Bronchial epithelial cell (primary cell): Measurements from ENCODE around the gene PLXNA4. TPM values are rescaled to one million over a fixed set of nuclear protein-coding genes. Genes with fewer than 3 reads are reported as not detected.

Source experiments
- DNase-seq: peaks from one replicate; pipeline ENCODE4 v3.0.0-alpha.2; 2010; ENCODE audit warnings: low read depth
- FAIRE-seq: peaks from 2 replicates; lab custom pipeline; 2011; peaks lifted over from hg19 to GRCh38; lab: Jason Lieb, UNC
- H3K27me3 ChIP-seq: 2 replicates; pipeline ENCODE4 v1.5.1; 2011; ENCODE audit warnings: low read length; ENCODE audit not compliant: control insufficient read depth, insufficient read depth
- H3K36me3 ChIP-seq: 2 replicates; pipeline ENCODE4 v1.5.1; 2011; ENCODE audit warnings: low read length; ENCODE audit not compliant: control insufficient read depth, insufficient read depth
- H3K4me3 ChIP-seq: 2 replicates; pipeline ENCODE4 v1.5.1; 2011; ENCODE audit warnings: mild to moderate bottlenecking, low read depth, low read length, control low read depth
- total RNA-seq: library from RNA; depleted of rRNA; stranded (reverse); fragments of >200 nt; gene quantifications from 2 replicates; pipeline ENCODE4 v1.2.1, GENCODE V29; 2014
- TF ChIP-seq, protein P1 (sequence below): IDR thresholded peaks from 2 replicates; pipeline ENCODE4 v1.5.1; 2011; ENCODE audit warnings: mild to moderate bottlenecking, moderate library complexity, low read length, control low read depth, inconsistent platforms; ENCODE audit not compliant: insufficient read depth, severe bottlenecking

Gene PLXNA4
- total RNA-seq, 1 donor from 2014 or later = under 0.01 TPM

DNA sequence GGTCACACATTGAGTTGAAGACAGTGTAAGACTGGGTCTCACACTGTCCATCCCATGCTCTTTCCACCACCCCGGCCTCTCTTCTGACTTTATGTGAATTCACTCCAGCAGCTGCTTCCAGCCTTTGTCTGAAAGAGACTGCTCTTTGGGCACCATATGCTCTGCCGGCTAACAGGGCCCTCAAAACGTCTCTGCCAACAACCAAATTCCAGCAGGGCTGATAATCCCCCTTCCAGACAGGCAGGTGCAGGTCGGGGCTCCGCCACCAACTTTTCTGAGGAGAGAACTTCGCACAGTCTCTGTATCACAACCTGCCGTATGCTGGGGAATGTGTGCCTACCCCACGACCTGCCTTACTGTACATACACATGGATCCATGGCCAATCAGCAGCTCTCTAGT, 64.3 kb downstream of the PLXNA4 start:
- H3K4me3 ChIP-seq = no peak overlapping the region
- no peaks in the 10 kb centered on the region for H3K27me3 ChIP-seq
- FAIRE-seq (no peak), DNase-seq (no peak)
- TF ChIP-seq, protein P1, sequence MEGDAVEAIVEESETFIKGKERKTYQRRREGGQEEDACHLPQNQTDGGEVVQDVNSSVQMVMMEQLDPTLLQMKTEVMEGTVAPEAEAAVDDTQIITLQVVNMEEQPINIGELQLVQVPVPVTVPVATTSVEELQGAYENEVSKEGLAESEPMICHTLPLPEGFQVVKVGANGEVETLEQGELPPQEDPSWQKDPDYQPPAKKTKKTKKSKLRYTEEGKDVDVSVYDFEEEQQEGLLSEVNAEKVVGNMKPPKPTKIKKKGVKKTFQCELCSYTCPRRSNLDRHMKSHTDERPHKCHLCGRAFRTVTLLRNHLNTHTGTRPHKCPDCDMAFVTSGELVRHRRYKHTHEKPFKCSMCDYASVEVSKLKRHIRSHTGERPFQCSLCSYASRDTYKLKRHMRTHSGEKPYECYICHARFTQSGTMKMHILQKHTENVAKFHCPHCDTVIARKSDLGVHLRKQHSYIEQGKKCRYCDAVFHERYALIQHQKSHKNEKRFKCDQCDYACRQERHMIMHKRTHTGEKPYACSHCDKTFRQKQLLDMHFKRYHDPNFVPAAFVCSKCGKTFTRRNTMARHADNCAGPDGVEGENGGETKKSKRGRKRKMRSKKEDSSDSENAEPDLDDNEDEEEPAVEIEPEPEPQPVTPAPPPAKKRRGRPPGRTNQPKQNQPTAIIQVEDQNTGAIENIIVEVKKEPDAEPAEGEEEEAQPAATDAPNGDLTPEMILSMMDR = no peak
- no peaks in the 10 kb centered on the region for H3K36me3 ChIP-seq

DNA sequence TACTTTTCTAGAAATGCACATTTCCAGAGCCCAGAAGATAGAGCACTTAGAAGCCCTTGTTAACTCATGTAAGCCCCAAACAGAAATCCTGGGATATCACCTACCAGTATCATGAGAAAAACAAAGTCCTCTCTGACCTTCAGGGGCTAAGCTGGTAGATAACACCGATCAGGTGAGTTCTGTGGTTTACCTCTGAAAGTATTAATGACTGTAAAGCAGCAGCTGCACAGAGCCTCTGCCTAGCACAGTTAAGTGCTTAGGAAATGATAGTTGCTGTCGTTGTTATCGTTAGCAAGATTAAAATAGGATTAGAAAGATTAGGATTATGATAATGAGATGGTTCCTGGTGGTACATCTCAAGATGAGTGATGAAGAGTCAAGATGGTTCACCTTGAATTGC, 64.9 kb downstream of the PLXNA4 start:
- no peaks in the 10 kb centered on the region for H3K27me3 ChIP-seq
- FAIRE-seq = no peak

DNA sequence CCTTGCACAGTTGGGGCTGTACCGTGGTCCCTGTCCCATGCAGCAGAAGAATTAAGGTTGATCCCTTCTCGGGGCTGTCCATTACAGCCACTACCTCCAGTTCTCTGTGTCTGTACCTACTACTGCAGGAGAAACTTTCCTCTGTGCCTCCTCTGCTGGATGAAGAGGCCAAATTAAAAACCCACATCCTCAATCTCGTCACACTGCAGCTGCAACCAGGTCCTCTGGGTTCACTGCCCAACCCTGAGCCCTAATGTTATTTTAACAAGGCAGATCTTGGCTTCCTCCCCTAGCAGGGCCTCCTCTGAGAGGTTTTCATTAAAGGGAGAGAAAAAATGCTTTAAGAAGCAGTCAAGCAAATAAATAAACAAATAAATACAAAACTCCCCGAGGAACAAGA, 66.6 kb downstream of the PLXNA4 start:
- TF ChIP-seq, protein P1 = no peak

More for the DNA sequence above, 64.9 kb downstream of the PLXNA4 start:
- TF ChIP-seq, protein P1 = no peak
- no peak overlapping the region for H3K4me3 ChIP-seq
- H3K36me3 ChIP-seq = no peaks in the 10 kb centered on the region
- DNase-seq = no peak

DNA sequence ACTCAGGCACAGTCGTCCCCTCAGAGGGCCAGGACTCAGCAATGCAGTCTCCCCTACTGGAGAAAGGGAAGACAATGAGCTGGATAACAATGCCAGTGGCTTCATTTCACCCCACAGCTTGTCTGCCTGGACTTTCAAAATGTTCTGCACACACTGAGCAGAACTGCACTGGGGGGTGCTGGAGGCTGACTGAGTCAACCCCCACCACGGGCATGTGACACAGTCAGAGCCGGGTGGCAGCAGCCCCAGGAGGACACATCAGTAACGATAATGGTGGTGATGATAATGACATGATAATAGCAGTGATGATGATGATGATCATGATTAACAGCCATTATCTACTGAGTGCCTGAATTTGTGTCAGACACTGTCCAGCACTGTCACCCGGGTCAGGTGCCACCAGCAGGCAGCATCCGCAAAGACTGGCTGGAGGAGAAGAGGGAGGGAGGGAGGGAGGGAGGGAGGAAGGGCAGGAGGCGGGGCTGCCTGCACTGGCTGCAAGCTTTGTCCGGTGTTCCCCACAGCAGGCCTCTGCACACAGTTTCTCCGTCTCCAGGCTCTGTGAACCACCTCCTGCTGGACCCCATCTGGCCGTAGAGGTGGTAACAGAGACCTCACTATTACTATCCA, 67.4 kb downstream of the PLXNA4 start:
- FAIRE-seq = no peak
- TF ChIP-seq, protein P1 = no peak

More for the DNA sequence above, 66.6 kb downstream of the PLXNA4 start:
- FAIRE-seq (no peak), DNase-seq (no peak)
- Histone ChIP-seq H3K36me3 (no peaks in the 10 kb centered on the region), H3K27me3 (no peaks in the 10 kb centered on the region), H3K4me3 (no peak overlapping the region)

DNA sequence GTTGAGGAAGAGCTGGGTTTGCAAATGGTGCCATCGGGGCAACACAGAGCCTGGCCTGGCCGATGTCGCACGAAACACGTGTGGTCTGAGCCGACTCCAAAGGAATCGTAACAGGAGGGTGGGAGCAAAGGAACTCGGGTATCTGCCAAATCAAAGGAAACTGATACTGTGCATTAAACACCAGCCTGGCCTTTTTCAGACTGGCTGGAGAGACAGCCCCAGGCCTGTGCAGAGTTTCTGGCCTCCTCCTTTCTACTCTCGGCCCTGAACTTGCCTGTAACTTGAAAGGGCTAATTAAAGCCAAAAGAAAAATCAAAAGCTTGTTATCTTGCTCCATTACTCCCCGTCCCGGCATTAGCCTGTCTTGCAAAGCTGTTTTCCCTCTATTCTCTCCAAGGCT, 71.4 kb downstream of the PLXNA4 start:
- FAIRE-seq = no peak
- Histone ChIP-seq H3K4me3 (no peak overlapping the region), H3K27me3 (no peaks in the 10 kb centered on the region), H3K36me3 (no peaks in the 10 kb centered on the region)
- TF ChIP-seq, protein P1 = no peak
- DNase-seq = no peak

More for the DNA sequence above, 67.4 kb downstream of the PLXNA4 start:
- H3K36me3 ChIP-seq = no peaks in the 10 kb centered on the region
- no peak for DNase-seq
- H3K4me3 ChIP-seq = no peak overlapping the region
- H3K27me3 ChIP-seq = no peaks in the 10 kb centered on the region

DNA sequence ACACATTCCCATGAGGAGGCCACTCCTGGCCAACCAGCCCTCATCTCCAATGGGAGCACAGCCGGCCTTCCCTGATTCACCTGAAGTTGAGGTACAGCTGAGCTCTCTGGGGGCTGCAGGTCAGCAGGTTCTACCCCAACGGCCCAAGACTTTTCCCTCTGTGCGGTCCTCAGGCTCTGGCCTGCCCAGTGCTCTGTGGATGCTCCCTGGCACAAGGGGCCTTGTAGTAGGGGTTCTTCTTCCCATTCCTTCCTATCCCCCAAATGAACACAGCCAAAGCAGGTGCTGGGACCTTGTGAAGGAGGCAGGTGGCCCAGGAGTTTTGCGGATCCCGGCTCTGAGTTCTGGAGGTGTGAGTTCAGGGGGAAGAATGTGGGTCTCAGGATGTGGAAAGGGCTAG, 72.2 kb downstream of the PLXNA4 start:
- H3K36me3 ChIP-seq = no peaks in the 10 kb centered on the region
- H3K4me3 ChIP-seq = no peak overlapping the region
- DNase-seq (no peak), FAIRE-seq (no peak)
- H3K27me3 ChIP-seq = no peaks in the 10 kb centered on the region
- TF ChIP-seq, protein P1 = no peak
